ENCODE measurements around the gene PARL.

PARL gene

GRCh38 chr3:183884427-183885296 is at the start of gene PARL:
Gene PARL, minus strand, starts transcription at chr3:183884880. Its CDS starts 34 bp downstream, at chr3:183884846.
- peak; percentile 95 for DNase-seq (ENCODE audit: low spot score)

GRCh38 chr3:183933160-183933559 is 48.5 kb upstream of the PARL start:
- no peak for DNase-seq (ENCODE audit: low spot score)

GRCh38 chr3:183931881-183932280 is 47.2 kb upstream of the PARL start:
- DNase-seq (ENCODE audit: low spot score) = no peak

- no peak for DNase-seq (ENCODE audit: low spot score)
Measured at GRCh38 chr3:183930086-183930485, 45.4 kb upstream of the PARL start.

- DNase-seq (ENCODE audit: low spot score) = no peak
Measured at GRCh38 chr3:183927059-183927458, 42.4 kb upstream of the PARL start.

GRCh38 chr3:183924956-183925355 is 40.3 kb upstream of the PARL start:
- no peak for DNase-seq (ENCODE audit: low spot score)

GRCh38 chr3:183924543-183924942 is 39.9 kb upstream of the PARL start:
- DNase-seq (ENCODE audit: low spot score) = no peak

- DNase-seq (ENCODE audit: low spot score) = no peak
Measured at GRCh38 chr3:183922421-183922820, 37.7 kb upstream of the PARL start.

GRCh38 chr3:183921096-183921495 is 36.4 kb upstream of the PARL start:
- DNase-seq (ENCODE audit: low spot score) = no peak

GRCh38 chr3:183920416-183920815 is 35.7 kb upstream of the PARL start:
- no peak for DNase-seq (ENCODE audit: low spot score)

- DNase-seq (ENCODE audit: low spot score) = no peak
Measured at GRCh38 chr3:183918178-183918577, 33.5 kb upstream of the PARL start.

GRCh38 chr3:183917776-183918175 is 33.1 kb upstream of the PARL start:
- DNase-seq (ENCODE audit: low spot score) = no peak

GRCh38 chr3:183914856-183915255 is 30.2 kb upstream of the PARL start:
- DNase-seq (ENCODE audit: low spot score) = no peak

- DNase-seq (ENCODE audit: low spot score) = no peak
Measured at GRCh38 chr3:183913580-183913920, 28.9 kb upstream of the PARL start.

- DNase-seq (ENCODE audit: low spot score) = no peak
Measured at GRCh38 chr3:183912895-183913579, 28.4 kb upstream of the PARL start.

- DNase-seq (ENCODE audit: low spot score) = no peak
Measured at GRCh38 chr3:183911763-183912506, 27.3 kb upstream of the PARL start.

- DNase-seq (ENCODE audit: low spot score) = no peak
Measured at GRCh38 chr3:183911087-183911486, 26.4 kb upstream of the PARL start.

- DNase-seq (ENCODE audit: low spot score) = no peak
Measured at GRCh38 chr3:183909030-183909600, 24.4 kb upstream of the PARL start.

- DNase-seq (ENCODE audit: low spot score) = no peak
Measured at GRCh38 chr3:183907911-183908331, 23.2 kb upstream of the PARL start.

- no peak for DNase-seq (ENCODE audit: low spot score)
Measured at GRCh38 chr3:183907176-183907575, 22.5 kb upstream of the PARL start.

- DNase-seq (ENCODE audit: low spot score) = no peak
Measured at GRCh38 chr3:183906234-183906921, 21.7 kb upstream of the PARL start.

All from CD4-positive, alpha-beta T cell treated with Interleukin-15 for 4 hours (primary cell).